22Rv1 (cell line): ENCODE measurements around the gene TMEM238L.

Experiments
- ZFX ChIP-seq: fragments of 450-650 bp; IDR thresholded peaks from 2 replicates; pipeline ENCODE4 v1.6.1; 2017; ENCODE audit warnings: antibody characterized with exemption, borderline replicate concordance
- TF ChIP-seq, protein P1 (sequence below): fragments of 450-650 bp; IDR thresholded peaks from 2 replicates; pipeline ENCODE4 v1.5.1; 2017; ENCODE audit warnings: mild to moderate bottlenecking

- TF ChIP-seq, protein P1, sequence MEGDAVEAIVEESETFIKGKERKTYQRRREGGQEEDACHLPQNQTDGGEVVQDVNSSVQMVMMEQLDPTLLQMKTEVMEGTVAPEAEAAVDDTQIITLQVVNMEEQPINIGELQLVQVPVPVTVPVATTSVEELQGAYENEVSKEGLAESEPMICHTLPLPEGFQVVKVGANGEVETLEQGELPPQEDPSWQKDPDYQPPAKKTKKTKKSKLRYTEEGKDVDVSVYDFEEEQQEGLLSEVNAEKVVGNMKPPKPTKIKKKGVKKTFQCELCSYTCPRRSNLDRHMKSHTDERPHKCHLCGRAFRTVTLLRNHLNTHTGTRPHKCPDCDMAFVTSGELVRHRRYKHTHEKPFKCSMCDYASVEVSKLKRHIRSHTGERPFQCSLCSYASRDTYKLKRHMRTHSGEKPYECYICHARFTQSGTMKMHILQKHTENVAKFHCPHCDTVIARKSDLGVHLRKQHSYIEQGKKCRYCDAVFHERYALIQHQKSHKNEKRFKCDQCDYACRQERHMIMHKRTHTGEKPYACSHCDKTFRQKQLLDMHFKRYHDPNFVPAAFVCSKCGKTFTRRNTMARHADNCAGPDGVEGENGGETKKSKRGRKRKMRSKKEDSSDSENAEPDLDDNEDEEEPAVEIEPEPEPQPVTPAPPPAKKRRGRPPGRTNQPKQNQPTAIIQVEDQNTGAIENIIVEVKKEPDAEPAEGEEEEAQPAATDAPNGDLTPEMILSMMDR: no peak
- no peak for TF ChIP-seq ZFX
Observed at GRCh38 chr17:10775740-10776356, 28.1 kb downstream of the TMEM238L start.
